NCI-H2029 (cell line): ENCODE results near the gene CTNND2.
"Not testable (repeated sequence)": the region's sequence is repeated elsewhere in the genome, so short reads cannot be mapped to it uniquely, and the experiment has no call there.

Experiments used
- DNase-seq: peaks from one replicate; lab custom pipeline; 2025; lab: John Stamatoyannopoulos, UW

The CTNND2 gene

DNA sequence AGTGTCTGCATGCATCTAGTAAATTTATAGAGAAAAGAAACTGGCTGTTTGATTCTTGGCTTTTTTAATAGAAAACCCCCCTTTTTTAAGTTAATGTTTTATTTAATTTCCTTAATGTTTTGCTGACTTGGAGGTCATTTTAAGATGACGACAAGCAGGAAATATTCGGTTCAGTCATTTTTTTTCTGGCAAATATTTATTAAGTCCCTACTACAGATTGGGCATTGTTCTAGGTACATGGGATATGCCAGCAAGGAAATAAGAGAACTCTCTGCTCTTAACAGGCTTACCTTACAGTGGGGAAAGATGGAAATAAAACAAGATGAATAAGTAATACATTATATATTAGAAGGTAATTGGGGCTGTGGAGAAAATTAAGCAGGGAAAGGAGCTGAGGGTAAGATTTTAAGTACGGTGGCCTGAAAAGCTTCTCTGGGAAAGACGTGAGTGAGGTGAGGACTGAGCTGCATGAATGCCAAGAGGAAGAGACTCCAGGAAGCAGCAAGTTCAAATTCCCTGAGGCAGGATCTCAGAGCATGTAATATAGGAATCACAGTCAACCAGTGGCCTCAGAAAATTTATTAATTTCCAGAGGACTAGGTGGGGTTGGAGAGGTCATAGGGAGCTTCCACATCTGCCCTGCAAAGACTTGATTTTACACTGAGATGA, 827.2 kb downstream of the CTNND2 start:
- no peak for DNase-seq

DNA sequence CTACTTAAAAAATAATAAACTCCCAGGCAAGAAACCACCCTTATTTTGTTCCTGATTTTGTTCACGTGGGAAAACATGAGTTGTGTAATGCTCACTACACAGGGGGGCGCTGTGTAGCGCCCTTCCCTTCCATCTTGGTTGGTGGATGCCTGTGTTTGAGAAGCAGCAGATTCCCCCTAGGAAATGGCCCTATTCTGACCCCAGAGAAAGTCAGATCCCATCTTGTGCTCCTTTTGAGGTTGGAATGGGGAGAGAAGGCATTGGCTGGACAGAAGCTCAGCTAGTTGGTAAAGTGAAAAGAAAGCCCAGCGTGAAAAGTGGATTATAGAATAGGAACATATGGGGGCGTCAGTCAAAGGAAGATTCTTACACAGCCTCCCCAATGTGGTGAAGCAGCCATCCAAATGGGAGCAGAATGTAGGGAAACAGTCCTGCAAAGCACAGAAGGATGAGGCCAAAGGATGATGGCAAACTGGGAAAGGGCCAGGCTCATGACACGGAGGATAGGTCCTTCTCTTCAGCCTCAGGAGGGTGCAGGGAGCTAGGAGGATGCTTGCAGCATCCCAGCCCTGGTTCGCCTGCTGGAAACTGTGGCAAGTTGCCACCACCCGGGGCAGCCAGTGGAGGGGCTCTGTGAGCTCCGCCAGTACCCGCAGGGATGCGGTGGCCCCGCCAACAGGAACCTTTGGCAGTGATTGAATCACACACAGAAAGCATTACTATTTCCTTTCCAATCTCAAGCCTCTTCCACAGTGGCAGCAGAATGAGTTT, 829.0 kb downstream of the CTNND2 start:
- DNase-seq = no peak

DNA sequence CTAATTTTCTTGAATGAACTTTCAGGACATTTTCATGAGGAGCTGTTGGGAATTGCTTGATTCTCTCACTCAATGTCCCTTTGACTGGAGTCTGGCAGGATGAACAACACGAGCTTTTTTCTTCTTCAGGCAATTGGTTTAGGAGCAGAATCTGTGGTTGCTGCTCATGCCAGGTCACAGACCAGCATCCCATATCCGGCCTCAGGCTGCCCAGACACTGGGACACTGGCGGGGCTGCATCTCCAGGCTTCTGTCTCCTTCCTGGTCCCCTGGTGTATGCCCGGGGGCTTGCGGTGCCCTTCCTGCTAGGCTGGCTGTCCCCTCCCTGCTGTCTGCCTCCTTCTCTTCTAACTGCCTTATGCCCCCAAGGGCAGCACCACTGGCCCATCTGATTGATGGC, 831.7 kb downstream of the CTNND2 start:
- no peak for DNase-seq

DNA sequence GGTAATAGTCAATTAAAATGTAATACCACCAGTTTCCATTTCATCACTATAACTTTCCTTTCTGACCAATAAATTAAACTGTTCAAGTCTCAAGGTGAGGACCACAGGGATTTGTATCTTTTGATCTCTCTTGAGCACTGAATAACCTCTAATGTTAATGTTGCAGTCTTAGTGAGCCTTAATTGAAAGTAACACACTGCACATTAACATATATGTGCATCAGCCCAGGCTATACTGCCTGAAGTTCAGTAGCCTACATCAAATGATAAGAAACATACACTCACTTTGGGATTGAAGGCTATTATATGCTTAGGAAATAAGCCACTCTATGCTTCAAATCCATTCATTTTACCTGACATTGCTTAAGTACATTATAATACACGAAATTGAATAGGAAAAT, 832.2 kb downstream of the CTNND2 start:
- no peak for DNase-seq

DNA sequence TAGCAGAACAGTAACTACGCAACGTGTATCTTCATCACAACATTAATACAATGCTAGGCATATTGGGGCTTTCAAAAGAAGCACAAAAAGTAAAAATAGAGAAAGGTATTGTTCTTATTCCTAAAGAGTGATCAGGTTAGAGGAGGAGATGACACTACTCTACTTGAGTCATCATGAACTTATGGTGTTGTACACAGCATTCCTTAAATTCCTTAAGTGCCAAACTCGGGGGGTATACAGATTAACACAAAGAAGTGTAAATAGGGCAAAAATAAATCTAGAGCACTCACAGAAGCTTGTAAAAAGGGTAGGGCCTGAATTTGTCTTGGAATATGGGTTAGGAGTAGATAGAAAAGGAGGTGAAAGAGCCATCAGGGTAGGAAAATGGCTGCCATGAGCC, 835.2 kb downstream of the CTNND2 start:
- no peak for DNase-seq

DNA sequence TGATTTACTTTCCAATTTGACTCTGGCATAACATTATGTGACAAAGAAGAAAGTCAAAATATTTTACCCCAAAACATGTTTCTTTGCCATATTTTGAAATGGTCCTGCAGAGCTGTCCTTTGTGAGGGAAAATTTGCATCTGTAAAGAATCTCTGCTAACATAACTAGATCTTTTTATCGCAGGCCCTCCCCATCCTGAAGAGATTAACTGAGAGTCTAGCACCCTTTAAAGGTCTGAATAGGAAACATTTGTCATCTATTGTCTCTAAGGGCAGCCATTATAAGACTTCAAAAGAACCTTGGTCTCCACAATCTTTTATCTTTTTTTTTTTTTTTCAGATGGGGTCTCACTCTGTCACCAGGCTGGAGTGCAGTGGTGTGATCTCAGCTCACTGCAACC, 838.5 kb downstream of the CTNND2 start:
- DNase-seq = not testable (repeated sequence)

DNA sequence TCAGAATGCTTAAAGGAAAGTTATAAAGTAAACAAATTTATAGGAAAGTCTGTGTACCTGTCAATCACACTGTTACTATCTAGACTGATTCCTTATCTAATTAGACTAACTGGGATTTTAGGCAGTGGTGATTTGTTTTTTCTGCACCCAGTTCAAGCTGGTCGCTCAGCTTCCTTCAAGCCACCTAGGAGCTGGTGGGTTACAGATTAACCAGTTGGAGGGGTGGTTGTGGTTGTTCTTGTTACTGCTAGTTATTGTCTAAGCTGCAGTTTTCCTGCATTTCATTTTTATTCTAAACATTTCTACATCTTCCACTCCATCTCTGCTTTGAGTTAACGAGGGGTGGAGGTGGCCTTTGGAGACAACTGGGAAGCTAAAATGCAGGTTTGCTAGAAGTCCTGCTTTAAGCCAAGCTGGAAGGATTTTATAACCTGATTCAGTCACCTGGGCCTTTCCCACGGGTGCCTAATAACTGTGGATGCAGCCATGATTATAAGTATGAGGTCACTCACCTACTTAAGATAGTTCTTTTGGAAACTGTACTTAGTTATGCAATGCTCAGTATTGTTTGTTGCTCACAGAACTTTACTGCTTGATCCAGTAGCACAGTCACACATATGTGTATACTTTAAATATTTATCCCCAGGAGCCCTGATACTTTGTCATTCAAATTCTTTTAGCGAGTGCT, 839.3 kb downstream of the CTNND2 start:
- no peak for DNase-seq

DNA sequence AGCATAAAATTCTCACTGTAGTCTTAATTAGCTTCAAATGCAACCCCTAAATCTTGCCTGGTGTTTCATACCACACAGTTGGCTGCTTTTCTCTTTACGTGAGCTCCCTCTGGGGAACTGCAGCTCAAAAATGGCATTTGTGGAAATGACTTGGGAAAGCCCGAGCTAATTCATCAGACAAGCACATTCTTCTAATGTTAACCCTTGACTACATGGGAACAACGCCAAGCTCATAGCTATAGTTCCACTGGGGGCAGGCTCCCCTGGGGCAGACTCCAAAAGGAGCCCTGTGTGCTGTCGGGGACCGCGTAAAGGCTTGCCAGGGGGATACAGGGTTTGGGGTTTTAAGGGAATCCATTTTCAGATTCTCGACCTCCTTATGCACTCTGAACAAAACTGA, 841.8 kb downstream of the CTNND2 start:
- no peak for DNase-seq

DNA sequence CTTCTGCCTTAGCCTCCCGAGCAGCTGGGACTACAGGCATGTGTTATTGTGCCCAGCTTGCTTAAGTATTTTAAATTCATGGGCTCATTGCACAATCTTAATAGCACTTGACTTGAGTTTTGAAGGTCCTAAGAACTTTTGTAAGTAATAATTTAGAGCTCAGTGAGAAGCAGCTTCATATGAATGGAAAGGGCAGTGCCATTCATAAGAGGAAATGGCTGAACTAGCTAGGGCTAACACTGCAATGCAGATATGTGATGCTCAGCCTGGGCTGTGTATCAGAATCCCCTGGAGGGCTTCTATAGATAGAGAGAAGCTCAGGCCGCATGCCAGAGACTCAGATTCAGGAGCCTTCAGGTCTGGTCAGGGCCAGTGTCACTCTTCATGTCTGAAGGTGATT, 847.7 kb downstream of the CTNND2 start:
- DNase-seq = no peak

DNA sequence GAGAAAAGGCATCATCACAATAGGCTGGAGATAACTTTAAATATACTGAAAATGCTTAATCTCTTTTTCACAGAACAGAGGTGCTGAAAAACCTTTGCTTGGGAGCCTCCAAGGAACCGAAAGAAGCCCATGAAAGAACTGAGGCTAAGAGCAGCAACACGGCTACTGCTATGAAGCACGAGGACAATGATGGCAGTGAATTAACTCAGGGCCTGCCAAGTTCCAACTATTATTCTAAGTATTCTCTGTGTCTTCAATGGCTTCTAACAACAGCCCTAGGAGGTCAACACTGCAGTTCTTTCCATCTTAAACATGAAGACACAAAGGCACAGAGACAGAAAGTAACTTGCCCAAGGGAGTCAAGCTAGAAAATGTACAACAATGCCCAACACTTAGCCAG, 850.2 kb downstream of the CTNND2 start:
- no peak for DNase-seq

DNA sequence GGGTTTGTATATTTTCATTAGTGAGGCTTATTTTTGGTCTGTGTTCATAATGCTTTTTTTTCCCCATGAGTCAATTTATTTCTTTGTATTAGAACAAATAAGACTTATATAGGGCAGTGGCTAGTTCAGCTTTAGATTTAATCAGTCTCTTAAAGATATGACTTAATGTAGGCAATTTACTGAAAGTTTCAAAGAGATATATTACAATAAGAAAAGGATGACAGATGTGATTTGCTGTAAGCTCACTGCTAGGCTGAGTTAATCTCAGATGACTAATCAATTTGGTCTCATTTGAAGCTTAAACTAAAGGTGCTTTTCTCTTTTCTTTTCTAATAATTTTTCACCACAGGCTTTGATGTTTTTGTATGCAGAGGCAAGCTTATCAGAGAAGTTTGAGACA, 851.4 kb downstream of the CTNND2 start:
- no peak for DNase-seq

DNA sequence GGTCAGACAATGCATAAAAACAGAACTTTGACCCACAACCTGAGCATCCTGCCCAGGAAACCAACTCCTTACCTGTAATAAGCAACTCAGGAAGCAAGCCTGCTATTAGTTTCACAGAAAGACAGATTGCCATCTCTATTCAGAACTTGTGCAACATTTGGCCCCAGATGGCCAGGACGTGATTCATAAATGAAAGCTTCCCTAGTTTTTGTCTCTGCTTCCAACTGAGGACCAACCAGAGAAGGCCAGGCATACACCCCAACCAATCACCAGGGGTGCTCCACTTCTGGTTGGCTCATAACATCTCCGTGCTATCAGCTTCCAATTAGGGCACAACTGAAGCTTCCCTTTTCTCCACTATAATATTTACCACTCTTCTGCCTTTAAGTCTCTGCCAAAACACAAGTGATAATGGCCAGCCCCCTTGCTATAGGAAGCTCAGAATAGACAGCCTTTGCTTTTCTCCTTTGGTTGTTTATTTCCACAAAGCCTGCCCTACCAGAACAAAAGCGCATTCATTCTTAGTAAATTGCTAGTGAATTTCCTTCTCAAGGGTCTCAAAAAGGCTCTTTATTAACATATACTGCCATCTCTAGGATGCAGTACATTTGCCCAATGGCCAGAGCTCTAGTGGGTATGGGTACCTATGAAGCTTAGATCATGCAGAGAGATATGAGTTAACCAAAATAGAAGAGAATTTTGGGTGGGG, 853.5 kb downstream of the CTNND2 start:
- no peak for DNase-seq

DNA sequence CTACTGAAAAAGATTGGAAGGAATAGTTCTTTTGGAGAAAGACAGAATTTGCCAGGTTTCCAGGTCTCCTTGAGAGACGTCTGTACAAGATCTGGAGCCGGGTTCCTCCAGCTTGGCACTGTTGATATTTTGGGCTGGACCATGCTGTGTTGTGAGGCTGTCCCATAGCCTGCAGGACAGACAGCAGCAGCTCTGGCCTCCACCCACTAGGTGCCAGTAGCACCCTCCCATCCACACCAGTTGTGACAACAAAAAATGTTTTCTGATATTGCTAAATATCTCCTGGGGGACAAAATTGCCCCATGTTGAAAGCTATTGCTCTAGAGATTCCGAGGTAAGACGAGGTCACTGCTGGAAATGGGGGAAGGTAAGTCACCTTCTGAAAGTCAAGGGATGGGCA, 855.5 kb downstream of the CTNND2 start:
- DNase-seq = no peak

DNA sequence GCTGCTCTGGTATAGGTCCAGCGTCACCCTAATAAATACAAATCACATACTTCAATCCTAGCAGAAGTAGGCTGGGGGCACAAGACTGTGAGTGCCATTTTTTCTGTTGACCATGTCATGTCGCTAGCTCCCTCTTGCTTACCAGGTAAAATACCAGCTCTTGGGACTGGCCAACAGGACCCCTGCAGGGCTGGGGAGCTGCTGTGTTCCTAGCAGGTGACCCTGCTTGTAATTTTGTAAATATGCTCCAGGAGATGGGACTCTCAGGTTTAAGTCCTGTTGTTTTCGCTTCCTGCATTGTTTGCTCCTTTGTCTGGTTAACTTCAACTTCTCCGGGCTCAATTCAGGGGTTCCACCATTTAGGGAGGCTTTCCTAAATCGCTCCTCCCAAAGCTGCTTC, 856.6 kb downstream of the CTNND2 start:
- DNase-seq = no peak

DNA sequence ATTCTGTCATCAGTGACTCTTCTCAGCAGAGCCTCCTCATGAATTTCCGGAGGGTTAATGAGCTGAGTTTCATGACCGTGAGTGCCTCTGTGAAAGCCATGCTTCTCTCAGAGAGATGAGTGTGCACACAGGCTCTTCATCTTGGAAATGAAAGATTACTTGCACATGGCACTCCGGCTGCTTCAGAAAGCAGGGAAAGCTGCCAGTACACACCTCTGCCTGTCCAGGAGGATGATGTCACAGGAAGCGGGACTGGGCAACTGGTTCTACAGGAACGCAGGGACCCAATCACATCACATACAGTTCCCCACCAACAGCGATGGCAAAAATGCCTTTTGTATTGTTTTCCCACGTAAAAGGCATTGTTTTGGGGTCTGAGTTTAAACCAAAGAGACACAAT, 857.2 kb downstream of the CTNND2 start:
- DNase-seq = no peak

DNA sequence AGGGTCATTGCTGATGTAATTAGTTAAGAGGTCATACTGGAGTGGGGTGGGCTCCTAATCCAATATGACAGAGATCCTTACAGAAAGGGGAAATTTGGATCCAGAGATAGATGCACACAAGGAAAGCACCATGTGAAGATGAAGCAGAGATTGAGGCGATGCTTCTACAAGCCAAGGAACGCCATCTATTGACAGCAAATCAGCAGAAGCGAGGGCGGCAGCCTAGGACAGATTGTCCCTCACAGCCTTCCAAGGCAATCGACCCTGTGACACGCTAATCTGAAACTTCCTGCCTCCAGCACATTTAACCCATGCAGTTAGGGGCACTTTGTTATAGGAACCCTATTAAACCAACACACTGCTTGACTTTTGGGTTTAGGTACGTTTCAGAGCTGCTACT, 858.1 kb downstream of the CTNND2 start:
- DNase-seq = no peak

DNA sequence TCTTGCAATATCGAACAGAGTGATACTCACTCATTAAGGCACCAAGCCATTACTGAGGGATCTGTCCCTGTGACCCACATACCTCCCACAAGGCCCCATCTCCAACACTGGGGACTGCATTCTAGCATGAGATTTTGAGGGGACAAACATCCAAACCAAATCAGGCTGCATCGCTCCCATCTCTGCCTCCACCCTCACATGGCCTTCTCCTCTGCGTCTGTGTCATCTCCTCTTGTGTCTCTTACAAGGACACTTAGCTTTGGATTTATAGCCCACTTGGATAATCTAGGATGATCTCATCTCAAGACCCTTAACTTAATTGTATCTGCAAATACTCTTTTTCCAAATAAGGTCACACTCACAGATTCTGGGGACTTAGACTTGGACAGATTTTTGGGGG, 858.8 kb downstream of the CTNND2 start:
- DNase-seq = no peak

DNA sequence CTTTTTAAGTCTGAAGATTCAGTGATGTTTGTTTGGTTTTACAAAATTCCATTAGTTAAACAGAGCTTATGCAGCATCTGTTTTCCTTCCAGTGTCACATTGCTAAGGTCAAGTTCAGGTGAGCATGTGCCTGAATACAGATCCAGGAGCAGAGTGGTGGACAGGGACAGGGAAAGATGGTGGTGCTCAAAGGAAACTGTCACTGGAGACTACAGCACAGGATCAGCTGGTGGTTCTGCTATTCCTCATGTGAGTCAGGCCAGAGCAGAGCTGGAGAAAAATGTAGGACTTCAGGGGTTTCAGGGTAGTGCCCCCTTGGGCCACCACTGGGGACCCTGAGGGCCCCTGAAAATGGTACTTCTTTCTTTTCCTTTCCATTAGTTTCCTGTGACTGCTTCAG, 859.7 kb downstream of the CTNND2 start:
- no peak for DNase-seq

DNA sequence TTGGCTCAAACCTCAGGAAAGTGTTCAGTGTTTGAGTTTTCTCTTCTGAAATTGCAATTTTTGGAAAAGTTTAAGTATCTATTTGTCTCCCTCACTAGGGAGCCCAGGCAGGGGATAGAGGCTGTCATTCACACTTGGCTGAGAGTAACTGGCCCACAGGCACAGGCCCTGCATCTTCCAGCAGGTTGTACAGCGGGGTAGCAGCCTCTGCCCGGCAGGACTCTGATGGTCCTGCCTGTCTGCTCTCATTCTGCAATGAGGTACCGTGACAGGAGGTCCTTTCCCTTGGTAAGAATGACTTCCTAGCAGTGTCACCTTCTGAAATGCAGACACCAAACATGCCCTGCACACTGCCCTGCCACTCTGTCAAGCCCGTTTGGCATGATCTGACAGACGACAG, 860.4 kb downstream of the CTNND2 start:
- no peak for DNase-seq

DNA sequence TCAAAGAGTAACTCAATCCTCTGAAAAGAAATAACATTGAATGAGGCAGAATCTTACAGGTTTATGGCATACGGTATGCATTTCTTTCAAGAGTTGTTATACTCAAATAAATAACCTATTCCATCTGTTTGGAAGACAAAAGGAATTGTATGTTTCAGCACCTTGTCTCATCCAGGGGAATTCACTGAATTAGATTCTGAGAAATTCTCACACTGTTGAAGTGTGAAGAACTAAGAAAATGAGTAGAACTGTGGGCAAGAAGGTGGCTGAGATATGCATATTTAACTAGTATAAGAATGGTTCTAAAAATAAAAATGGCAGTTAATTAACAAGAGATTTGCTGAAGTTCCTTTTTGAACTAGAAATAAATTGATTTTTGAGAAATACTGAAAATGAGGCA, 863.9 kb downstream of the CTNND2 start:
- no peak for DNase-seq

DNA sequence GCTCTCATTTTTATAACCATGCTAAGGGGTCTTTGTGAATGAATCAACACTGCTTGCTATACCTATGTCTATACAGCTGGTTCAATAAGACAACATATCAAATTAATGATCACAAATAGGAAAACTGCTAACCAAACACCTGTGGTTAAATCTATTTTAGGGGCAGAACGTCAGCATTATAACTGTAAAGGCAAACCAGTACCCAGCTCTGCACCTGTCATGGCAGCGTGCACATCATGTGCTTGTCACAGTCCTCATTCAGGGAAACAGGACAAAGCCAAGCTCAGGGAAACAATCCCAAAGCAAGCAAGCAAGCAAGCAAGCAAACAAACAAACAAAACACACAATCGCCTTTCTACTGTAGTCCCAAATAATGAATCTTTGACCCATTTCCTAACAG, 865.5 kb downstream of the CTNND2 start:
- DNase-seq = no peak

DNA sequence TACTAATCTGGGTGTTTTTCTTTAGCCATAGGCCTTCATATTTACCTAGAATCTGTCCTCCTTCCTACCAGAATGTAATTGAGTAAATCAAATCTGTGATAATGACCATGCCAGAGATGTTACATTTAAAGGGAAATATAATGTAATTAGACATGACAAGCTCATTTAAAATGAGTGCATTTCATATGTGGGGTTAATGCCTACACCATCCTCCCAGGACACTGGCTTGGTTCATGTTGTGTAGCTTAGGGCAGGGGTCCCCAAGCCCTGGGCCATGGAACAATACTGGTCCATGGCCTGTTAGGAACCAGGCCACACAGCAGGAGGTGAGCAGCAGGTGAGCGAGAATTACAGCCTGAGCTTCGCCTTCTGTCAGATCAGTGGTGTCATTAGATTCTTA, 866.3 kb downstream of the CTNND2 start:
- DNase-seq = no peak

DNA sequence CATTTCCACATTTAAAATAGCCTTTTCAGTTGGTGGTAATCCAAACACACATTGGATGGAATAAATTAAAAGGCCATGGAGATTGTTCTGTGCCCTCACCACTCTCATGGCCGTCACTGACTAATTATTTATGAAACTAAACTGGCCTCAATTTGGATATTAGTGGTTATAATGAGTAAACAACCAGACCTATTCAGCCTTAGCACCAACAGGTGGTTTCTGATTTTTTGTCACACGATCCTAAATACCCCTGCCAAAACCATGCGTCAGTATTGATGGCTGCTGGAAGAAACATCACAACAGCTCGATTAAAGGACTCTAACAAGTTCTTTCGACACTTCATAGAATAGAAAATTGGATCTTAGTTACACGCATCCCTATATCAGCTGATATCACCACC, 867.2 kb downstream of the CTNND2 start:
- DNase-seq = no peak
